Brain pericyte (primary cell): ENCODE measurements around the gene NHLRC2.

Experiments used
- DNase-seq: peaks from one replicate; pipeline ENCODE4 v3.0.0-alpha.2; 2012; ENCODE audit warnings: low read depth, low spot score

Gene NHLRC2

DNA sequence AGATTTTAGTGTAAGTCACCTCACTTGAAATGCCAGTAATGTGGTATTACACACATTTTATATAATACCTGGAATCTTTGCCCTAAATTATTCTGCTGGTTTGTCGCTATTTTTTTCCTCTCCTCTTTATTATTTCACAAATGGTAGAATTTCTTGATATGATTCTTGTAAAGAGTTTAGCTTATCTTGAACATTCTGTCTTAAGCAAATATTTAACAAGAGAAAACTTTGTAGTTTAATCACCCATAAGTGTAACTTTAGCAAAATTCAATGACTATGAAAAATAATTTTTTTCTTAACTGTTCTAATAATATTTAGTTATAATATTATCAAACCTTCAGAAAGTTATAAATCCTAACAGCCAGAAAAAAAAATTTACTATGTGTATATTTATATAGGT is 56.7 kb downstream of the NHLRC2 start:
- no peak for DNase-seq

GRCh38 chr10:113911839-113912238 is 57.4 kb downstream of the NHLRC2 start:
- DNase-seq: no peak

- DNase-seq: no peak
Observed at GRCh38 chr10:113912582-113912981, 58.1 kb downstream of the NHLRC2 start.

DNA sequence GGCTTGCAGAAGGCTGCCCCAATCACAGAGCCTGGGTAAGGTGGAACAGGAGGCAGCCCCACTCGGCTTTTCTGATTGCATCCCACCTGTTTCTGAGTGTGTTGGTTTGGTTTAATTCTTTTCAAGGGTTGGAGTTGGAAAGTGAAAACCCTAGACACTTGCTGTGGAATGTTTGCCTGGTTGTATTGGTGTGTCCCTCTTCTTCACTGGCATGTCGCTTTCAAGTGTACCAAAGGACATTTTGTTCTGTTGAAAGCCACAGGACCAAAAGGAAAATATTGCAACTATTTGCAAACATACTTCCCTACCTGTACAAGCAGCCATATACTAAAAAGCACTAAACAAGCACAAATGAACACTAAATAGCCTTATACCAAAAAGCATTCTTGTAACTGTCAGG is 60.5 kb downstream of the NHLRC2 start:
- DNase-seq: no peak

- DNase-seq: no peak
Observed at GRCh38 chr10:113915540-113915939, 61.1 kb downstream of the NHLRC2 start.

DNA sequence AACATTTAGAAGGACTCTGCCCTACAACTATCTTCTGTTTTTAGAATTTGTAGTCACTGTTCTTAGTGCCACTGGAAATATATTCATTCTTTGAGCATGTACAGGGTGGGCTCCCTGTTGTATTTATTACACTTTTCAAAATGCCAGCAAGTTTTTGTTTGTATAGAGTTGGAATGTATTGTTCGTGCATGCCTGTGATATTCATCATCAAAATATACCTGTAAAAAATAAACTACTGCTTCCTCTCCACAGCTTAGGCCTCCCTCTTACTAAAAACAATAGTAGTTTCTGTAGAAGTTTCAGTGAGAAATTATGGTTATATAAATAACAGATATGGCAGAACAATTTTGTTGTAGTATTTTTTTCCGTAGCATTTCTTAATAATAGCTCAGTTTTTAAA is 61.6 kb downstream of the NHLRC2 start:
- DNase-seq: no peak

- no peak for DNase-seq
Observed at GRCh38 chr10:113917636-113918035, 63.2 kb downstream of the NHLRC2 start.

GRCh38 chr10:113920114-113920513 is 65.7 kb downstream of the NHLRC2 start:
- DNase-seq: no peak

- DNase-seq: no peak
Observed at GRCh38 chr10:113920875-113921274, 66.4 kb downstream of the NHLRC2 start.

GRCh38 chr10:113921561-113922370 is 67.3 kb downstream of the NHLRC2 start:
- no peak for DNase-seq

GRCh38 chr10:113922787-113923570 is 68.5 kb downstream of the NHLRC2 start:
- no peak for DNase-seq

DNA sequence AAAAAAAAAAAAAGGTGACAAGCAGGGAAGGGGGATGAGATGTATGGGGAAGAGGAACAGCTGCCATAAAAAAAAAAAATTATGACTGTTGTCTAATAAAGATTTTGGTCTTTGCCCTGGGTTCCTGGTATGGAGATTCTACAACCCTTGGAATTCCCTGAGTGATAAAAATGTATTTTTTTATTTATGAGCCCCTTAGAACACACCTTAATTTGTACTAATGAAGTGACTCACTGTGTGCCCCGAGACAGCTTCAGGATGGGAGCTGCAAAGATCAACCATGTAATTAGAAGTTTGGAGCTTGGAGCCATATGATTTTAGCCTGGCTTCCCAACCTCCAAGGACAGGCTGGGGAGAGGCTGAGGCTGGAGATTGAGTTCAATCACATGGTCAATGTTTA is 69.7 kb downstream of the NHLRC2 start:
- no peak for DNase-seq

- no peak for DNase-seq
Observed at GRCh38 chr10:113924664-113925063, 70.2 kb downstream of the NHLRC2 start.

GRCh38 chr10:113927440-113927839 is 73.0 kb downstream of the NHLRC2 start:
- DNase-seq: no peak

DNA sequence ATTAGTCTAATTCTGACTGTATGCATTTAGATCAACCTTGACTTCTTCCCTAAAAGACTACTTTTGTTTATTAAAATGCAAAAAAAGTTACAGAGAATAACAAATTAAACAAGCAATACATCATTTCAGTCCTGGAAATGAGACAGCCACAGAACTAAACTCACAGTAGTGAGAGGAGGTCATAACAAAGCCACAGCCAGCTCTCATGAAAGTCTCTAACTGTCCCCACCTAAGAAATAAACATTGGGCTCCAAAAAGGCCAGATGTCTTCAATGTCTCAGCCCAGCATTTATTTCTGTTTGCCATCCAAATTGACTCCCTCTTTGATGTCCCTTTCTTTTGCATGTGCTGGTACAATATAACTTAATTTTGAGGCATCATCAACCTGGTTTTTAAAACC is 74.4 kb downstream of the NHLRC2 start:
- DNase-seq: no peak

DNA sequence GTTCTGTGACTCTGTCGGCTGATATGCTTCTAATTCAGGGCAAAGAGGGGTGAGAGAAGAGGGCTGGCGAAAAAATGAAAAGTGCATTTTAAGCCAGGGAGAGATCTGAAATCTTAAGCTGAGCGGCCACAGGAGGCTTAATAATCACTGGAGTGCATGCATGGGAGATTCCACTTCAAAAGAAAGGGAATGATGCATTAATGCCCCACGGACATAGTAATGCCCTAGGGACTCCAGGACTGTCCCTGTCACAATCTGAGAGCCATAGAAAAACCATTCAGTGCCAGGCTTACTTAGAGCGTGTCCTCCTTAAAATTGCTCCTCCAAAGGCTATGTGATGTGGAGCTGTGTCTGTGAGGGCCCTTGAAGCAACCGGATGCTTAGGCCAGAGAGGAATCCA is 75.1 kb downstream of the NHLRC2 start:
- DNase-seq: no peak

DNA sequence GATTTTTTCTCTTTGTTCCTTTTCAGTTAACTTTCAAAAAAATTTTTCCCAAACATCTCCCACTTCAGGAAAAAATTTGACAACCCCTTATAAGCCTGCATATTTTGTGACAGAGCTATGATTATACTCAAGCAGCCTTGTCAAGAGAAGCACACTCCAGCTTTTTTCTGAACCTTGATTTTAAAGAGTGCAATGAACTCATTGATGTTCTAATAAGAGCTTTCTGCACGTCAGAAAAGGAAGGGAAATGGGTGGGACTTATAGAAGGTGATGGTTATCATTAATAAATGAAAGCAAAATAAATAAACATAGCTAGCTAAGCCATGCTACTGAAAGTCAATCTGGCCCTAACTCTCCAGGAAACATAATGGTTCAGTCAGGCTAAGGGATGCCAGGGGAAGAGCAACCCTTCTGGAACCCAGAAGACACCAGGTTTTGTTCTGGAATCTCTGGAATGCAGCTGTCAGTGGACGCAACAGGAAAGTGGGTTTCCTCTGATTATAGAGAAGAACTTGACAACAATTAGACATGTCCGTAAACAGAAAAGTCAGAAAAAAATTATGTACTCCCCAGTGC is 76.1 kb downstream of the NHLRC2 start:
- DNase-seq: no peak

GRCh38 chr10:113932854-113933253 is 78.4 kb downstream of the NHLRC2 start:
- no peak for DNase-seq

DNA sequence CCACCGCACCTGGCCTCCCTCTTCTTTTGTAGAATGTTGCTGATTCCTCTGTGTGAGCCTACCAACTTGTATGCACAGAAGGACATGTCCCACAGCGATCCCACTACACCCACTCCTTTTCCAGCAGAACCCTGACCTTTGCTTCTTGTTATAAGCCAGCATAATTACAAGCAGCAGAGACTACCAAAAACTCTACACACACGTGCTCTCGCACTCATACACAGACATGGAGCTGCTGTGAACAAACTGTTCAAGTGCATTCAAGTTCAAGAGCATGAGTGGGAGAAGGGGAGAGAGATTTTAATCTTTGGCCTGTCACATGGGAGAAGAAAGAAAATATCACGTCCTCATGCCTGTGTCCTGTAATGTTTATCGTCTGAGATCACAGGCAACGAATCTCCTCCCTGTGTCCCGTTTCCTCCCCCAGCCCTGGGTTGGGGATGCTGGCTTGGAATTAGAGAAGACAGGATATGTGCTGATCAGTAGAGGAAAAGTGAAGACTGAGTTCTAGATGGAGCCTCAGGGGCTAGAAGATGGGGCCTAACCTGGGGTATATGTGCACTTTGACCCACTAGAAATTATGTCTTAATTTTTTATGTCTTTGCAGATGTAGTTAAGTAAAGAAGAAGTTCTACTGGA is 79.6 kb downstream of the NHLRC2 start:
- DNase-seq: no peak

- DNase-seq: no peak
Observed at GRCh38 chr10:113937258-113937657, 82.8 kb downstream of the NHLRC2 start.

GRCh38 chr10:113937756-113938155 is 83.3 kb downstream of the NHLRC2 start:
- no peak for DNase-seq

- no peak for DNase-seq
Observed at GRCh38 chr10:113939212-113939860, 84.9 kb downstream of the NHLRC2 start.
